ENCODE measurements around the gene LRRC74B.
"Not testable (repeated sequence)": the region's sequence is repeated elsewhere in the genome, so short reads cannot be mapped to it uniquely, and the experiment has no call there.

The LRRC74B gene

DNA sequence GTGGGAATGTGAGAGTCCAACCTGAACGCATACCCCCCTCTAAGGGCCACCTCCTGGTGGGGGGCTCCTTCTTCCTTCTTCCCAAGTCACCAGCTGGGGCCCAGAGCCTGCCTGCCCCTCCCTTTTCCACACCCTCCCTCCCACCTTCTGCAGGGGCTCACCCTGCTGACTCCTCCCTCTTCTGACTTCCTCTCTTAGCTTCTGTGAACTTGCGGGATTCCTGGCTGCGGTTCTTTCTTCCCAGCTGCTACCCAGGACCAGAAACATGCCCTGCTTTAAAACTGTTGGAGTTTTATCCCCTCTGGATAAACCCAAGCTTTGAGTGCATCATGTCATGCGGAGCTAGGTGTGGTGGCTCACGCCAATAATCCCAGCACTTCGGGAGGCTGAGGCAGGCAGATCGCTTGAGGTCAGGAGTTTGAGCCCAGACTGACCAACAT is 10.2 kb downstream of the LRRC74B start:
- DNase-seq, result no peak

DNA sequence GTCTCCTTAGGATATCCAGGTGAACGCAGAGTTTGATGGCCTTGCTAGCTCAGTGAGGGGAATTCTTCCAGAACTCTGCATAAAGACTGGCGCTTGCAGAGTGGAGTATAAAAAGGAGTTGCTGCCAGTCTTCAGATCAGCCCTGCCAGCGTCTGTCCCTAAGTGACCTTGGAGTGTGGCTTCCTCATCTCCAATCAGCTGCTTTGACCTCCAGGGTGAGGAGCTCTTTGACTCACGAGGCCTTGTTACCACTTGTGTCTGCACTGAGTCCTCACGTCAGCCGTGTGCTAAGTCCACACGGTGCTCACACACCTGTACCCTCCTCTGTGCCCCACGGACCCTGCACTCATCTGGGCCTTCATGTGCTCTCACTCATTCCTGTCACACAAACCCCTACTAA is 14.6 kb downstream of the LRRC74B start:
- not testable (repeated sequence) for DNase-seq

DNA sequence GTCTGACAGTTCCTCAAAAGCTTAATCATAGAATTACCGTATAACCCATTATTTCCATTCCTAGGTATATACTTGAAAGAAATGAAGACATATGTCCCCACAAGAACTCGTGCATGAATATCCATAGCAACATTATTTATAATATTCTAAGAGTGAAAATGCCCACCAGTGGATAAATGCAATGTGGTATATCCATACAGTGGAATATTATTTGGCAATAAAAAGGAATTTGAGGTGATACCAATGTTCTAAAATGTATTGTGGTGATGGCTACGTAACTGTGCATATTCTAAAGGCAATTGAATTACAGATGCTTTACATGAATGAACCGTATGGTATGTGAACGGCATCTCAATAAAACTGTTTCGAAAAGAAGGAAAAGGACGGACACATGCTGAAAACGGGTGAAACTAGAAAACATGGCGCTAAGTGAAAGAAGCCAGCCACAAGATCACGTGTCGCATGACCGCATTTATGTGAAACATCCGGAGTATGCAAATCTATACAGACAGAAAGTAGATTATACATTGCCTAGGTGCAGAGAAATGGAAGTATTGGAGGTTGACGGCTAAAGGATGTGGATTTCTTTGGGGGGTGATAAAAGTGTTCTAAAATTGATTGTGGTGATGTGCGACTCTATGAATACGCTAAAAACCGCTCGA is 16.0 kb downstream of the LRRC74B start:
- not testable (repeated sequence) for DNase-seq

DNA sequence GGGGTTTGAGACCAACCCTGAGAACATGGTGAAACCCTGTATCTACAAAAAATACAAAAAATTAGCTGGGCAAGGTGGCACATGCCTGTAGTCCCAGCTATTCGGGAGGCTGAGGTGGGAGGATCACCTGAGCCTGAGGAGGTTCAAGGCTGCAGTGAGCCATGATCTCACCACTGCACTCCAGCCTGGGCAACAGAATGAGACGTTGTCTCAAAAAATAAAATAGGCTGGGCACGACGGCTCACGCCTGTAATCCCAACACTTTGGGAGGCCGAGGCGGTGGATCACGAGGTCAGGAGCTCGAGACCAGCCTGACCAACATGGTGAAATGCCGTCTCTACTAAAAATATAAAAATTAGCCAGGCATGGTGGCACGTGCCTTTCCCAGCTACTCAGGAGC is 18.7 kb downstream of the LRRC74B start:
- DNase-seq, result not testable (repeated sequence)

DNA sequence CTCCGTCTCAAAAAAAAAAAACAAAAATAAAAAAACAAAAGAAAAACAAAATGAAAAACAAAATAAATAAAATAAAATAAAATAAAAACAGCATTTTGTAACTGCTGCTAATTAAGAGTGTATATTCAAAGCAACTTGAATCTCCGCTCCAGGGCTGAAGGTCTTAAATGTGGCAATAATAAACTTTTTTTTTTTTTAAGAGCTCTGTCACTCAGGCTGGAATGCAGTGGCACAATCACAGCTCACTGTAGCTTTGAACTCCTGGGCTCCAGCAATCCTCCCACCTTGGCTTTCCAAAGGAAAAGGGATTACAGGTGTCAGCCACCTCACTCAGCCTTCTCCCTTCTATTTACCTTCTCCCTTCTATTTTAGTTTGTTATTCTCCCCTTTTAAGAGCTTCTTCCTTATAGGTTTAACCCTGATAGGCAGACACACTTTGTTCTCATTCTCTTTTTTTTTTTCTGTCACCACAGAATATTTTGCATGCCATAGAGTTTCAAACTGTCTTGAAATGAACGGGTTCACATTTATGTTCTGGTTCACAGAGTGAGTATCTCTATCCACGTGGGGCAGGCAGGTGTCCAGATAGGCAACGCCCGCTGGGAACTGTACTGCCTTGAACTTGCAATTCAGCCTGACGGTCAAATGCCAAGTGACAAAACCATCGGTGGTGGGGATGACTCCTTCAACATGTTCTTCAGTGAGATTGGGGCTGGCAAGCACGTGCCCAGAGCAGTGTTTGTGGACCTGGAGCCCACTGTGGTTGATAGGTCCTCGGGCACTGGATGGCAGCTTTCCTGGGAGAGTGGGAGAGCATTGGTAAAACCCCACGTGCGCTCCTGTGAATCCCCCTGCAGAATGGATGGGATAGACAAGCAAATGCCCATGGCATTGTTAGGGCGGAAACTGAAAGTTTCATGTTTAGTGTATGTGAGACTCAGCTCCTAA is 19.4 kb downstream of the LRRC74B start:
- DNase-seq, result no peak

DNA sequence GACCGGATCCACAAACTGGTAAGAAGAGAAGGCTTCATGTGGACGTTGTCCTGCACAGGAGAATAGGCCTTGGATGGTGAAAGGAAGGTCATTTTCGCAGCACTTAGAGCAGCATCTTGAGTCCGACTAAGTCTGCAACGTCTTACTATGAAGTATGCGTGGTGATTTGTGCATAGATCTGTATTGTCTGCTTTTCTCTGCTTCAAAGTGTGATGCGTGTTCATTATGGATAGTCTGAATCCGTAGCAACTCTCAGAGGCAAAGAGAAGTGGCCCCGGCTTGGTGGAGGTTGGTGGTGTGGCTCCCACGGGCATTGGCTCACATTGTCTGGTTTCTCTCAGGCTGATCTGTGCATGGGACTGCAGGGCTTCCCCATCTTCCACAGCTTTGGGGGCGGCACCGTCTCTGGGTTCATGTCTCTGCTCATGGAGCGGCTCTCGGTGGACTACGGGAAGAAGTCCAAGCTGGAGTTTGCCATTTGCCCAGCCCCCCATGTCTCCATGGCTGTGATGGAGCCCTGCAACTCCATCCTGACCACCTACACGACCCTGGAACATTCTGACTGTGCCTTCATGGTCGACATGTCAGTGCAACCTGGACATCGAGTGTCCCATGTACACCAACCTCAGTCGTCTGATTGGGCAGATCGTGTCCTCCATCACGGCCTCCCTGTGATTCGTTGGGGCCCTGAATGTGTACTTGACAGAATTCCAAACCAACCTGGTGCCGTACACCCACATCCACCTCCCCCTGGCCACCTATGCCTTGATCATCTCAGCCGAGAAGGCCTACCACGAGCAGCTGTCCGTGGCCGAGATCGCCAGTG is 21.5 kb downstream of the LRRC74B start:
- DNase-seq, result no peak

DNA sequence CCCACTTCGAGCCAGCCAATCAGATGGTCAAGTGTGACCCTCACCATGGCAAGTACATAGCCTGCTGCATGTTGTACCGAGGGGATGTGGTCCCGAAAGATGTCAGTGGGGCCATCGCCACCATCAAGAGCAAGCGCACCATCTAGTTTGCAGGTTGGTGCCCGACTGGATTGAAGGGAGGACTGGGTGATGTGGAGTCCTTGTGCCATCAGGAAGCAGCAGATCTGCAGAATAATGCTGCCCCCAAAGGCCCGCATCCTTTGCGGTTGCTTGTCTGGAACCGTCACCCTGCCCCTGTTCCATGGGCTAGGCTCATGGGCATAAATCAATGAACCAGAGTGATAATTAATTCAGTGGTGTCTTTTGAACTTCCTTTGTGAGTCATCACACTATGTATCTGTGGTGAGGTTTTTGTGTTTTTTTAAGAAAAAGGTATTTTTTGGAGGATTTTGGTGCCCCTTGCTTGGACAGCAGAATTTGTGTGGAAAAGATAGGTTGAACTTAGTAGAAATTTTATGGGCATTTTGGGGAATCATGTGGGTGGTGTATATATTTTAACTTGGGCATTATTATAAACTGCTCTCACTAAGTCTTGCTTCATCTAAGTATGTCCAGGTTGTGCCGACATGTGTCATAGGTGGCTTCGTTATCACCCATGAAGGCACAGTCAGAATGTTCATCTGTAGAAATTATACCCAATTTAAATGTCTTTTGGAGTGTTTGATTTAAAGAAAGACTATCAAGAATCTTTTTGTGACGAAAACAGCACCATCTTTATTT is 22.3 kb downstream of the LRRC74B start:
- DNase-seq, result no peak

DNA sequence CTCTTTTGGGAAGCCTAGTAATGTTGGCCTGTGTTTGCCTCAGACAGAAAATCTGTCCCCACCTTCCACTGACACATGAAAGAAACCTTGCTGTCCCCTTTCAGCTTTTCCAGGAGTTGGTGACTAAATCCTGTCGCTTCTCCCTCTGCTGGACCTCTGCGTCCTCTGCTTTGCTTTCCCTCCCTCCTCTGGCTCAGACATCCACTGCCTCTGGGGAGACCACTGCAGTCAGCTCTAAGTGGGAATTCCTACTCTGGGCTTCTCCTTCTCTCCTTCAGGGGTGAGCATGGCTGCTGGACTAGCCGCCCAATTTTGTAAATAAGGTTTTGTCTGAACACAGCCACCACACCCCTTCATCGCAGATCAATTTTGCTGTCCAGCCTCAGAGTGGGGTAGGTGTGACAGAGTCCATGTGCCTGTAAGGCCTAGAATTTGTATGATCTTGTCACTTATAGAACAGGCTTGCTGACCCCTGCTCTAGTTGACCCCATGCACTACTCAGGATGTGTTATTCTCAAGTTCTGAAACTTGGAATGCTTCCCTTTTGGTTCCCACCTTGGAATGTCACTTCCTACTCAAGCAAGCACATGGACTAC is 23.0 kb downstream of the LRRC74B start:
- no peak for DNase-seq

DNA sequence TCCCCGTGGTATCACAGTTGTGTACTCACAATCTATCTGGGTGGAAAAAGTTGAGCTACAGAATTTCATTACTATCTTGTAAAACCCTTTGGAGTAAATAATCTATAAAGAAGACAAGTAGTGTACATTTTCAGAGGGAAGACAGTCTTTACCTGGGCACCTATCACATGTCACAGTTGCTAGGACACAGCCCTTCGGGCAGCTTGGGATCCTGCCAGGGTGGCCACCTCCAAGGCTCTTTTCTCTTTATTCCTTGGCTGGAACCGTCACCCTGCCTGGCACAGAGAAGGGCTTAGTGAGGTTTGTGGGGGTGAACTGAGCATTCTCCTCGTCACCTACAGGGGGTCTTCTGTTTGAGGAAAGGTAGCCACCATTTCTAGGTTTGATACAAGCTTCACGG is 23.6 kb downstream of the LRRC74B start:
- DNase-seq, result no peak

DNA sequence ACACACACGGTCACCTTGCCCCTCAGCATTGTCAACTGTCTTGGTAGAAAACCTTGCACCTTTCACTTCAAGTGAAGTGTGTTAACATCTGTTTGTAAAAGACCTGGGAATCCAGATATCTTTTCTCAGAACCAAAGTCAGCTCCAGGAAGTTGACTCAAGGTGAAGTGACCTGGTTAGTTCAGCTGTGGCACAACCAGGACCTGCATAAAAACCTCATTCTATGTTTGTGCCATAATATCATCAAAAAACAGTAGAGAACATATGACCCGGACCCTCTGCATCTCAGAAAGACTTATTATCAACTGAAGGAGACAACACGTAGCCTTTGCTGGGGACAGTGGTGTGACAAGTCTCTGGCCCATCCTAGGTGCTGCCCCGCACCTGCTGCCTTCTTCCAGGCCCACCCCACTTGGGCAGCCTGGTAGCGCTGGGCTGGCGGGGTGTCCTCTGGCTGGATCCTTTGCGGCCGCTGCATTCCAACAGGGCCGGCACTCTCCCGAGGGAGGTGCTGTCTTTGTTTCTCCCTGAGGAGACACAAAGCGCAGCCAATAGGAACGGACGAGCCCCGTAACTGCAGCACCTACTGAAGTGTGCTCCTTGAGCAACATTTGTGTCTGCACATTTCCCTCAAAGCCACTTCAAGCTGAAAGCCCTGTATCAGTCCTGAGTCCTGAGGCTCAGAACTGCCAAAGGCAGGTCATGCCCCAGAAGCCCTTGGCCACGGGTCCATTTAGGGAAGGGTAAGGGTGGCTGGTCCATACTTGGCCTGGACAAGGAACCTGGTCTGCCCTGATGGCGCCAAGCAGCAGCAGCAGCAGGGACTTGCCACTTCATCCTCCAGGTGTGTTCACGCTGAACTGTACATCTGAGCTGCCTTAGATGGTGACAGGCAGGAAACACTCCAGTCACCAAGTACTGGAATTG is 25.2 kb downstream of the LRRC74B start:
- DNase-seq, result no peak

DNA sequence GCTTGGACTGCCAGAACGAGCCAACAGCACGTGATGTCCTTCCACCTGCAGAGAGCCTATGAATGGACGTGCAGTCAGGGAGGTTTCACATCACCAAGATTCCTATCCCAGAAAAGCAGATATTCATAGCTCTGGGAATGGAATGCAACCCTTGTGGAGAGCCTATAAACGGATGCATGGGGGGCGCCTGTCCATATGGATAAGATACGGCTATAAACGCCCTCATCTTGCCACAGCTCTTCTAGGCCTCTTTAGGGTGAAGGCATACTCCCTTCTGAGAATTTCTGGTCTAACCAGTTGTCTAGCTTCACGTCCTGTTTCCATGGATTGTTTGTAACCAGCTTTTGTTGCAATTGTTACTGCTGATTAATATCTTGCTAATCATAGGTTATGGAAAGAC is 26.1 kb downstream of the LRRC74B start:
- DNase-seq, result not testable (repeated sequence)

DNA sequence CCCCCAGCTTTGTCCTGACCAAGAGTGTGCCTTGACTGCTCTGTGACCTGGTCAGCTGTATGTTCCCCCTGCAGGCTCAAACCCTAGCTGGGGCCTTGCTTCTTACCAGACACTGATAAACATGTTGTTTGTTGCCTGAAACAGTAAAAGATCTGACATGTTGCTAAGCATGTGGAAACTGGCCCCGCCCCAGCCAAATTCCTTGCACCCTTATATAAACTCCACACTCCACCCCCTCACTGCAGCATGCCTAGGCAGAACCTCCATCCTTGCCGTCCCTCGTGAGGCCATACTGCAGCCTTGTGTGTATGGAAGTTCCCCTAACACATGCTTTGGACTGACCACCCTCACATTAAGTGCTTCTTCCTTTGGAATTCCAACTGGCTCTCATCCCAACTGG is 27.3 kb downstream of the LRRC74B start:
- DNase-seq, result no peak

DNA sequence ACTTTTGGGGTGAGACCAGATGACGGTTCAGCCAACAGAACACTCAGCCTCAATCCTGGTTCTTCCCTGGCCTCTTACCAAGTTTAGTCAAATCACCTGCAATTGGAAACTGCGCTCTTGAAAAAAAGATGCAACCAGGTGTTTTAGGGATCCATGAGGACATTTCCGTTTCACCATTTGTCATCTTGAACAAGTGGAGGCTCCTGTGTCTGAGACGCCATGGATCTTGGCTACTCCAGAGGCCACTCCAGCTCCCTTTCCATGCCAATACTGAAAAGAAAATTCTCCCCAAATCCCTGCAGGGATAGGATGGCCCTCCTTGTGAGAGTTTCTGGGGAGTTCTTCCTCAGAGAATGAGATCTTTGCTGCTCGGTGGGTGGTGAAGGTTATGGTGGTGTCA is 27.7 kb downstream of the LRRC74B start:
- DNase-seq, result no peak

DNA sequence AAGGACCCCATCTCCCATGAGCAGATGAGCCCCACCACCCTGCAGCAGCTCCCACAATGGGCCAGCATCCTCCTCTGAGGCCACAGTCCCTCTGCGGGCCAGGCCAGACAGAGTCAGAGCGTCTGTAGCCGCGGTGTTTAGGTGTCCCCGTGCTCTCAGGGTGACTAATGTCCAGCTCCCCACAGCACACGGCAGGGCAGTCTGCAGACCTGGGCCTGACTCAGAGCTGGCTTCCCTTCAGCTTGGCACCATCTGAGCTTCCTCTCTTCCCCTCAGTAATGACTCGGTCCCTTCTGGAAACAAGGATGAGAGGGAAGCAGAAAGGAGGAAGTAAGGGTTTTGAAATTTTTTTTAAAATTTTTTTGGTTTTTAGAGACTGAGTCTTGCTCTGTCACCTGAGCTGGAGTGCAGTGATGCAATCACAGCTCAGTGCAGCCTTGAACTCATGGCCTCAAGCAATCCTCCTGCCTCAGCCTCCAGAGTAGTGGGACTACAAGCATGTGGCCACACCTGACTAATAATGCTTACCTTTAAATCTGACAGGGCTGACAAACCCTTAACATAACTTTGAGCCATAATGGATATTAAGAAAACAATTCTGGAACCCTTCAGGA is 28.5 kb downstream of the LRRC74B start:
- DNase-seq, result no peak

DNA sequence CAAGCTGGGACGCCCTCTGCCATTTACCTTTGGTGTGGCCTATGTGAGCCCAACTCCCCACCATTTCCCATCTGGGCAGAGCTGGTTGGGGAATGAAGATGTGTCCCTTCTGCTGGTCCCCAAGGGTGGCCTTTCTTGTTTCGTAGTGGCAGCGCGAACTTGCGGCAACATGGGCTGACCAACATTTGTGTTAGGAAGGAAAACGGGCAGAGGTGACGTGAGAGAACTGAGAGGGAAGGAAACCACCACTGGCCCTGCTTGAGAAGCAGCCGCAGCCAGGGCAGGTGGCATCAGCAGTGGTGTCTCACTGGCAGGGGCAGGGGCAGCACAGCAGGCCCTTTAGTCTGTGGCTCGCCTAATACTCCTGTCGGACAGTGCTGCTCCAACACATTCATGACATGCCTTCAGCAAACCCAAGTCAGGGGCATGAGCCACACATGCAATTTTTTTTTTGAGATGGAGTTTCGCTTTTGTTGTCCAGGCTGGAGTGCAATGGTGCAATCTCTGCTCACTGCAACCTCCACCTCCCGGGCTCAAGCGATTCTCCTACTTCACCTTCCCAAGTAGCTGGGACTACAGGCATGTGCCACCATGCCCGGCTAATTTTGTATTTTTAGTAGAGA is 29.9 kb downstream of the LRRC74B start:
- DNase-seq, result no peak

DNA sequence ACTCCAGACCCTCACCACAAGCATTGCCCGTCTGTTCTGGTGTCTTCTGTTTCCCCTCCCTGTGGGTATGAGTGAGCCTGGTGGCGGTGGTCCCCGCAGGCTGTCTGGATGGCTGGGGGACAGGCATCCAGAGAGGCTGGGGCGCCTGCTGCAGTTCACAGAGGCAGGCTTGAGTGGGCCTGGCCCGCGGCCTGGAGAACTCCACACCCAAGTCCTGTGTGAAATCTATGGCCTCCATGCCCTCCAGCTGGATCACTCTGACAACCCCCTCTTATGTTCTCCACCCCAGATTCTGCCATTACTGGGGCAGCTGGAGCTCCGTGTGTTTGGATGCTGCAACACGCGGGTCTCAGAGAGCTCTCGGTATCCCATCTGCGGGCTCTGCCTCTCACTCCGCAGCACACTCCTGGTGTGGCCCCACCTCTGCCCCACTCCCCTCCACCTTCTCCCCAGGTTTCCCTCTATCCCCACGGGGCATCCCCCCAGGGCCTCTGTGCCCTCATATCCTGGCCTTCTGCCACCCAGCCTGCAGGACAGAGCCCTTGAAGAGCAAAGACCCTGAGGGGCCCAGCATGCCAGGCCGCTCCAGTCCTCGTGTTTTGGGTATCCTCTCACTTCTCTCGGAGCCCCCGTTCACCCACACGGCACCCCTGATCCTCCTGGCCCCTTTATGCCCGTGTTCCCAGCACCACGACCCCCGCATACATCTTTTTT is 31.3 kb downstream of the LRRC74B start:
- DNase-seq, result no peak

DNA sequence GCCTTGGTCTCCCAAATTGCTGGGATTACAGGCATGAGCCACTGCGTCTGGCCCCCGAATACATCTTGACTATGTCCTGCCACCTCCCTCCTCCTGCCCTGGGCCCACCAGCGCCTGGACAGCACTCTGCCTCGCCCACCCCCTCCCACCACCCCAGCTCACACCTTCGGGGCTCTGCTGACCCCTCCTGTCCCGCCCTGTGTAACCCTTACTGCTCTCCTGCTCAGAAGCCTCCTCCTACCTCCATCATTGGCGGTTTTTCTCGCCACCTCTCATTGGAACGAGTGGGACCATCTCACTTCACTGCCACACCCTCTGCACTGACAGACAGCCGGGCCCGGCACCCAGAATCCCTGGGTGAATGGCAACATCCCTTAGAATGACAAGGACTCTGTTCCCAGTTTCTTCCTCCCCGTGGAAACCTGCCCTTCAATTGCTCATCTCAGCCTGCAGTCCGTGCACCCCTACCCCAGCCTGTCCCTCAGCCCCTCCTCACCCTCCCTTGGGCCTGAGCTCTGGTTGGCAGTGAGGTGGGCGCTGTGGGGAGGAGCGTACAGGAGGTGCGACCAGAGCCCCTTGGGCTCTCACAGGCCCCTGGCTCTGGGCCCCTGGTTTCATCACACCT is 32.2 kb downstream of the LRRC74B start:
- DNase-seq, result no peak

DNA sequence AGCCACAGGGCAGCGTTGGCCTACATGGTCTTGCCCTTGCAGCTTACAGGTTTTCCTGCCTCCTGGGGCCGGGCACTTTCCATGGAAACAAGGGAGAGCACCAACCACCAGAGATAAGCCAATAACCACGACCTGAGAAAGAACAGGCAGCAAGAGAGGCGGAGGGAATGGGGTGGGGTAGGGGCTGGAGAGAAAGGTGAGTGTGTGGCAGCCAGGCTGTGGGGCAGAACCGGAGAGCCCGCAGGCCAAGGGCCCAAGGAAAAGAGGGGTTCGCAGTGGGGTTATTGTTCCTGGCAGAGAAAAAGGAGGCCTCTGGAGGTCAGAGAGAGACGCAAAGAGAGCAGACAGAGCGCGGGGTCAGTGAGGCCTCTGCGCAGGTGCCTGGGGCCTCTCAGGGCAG is 33.2 kb downstream of the LRRC74B start:
- DNase-seq, result no peak

DNA sequence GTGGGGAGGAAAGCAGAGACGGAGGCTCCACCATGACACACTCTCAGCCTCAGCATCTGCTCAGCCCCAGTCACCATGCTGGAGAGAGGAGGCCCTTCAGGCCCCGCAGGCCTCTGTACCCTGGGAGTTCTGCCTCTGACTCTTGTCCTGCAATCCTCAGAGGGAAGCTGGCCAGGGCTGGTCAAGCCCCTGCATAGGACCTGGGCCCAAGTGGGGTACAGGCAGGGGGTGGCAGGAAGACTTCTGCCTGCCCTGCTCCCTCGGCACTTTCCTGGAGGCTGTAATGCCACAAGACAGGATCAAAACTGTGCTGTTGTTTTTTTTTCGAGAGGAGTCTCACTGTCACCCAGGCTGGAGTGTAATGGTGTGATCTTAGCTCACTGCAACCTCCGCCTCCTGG is 33.7 kb downstream of the LRRC74B start:
- DNase-seq, result no peak
